ENCODE measurements around the gene C6orf15. TPM values are rescaled to one million over a fixed set of nuclear protein-coding genes. Genes with fewer than 3 reads are reported as not detected.

C6orf15 gene
- total RNA-seq, 1 experiment from 2014 or later = not detected

- ChIA-PET CTCF (interaction anchor here (0.8 to 3.3 kb wide), 9 partner anchors 10 to 246 kb away, joined by 3 to 44 read pairs (median 13); partner anchors contain the start of gene VARS2), POLR2A (no interaction called here), RAD21 (ENCODE audit: low non-redundant PET in 1 of 2, low total read pairs in 2 of 2, uncharacterized antibody in 2 of 2, unreplicated experiment in 2 of 2) (no interaction called here)
- Histone ChIP-seq H3K4me1 (ENCODE audit: control insufficient read depth in 1 of 2, insufficient read depth in 2 of 2, low read length in 2 of 2) (peaks cover 4 to 14% of the 10 kb centered on the region in 2 experiments; a peak in 3 of 4 replicates), H3K4me3 (replicated peaks in 1 of 2; ENCODE audit: low read depth in 1 of 2, low read length in 2 of 2) (no peak overlapping the region), H3K79me2 (ENCODE audit: insufficient read depth, low read length) (no peaks in the 10 kb centered on the region), H3K4me2 (ENCODE audit: low read length) (0 out of 2 replicates have a peak overlapping the region, but pooled peaks have one; percentile 17), H3K9me3 (ENCODE audit: control insufficient read depth in 1 of 2, insufficient read depth in 1 of 2, low read depth in 1 of 2, low read length in 2 of 2) (no peaks in the 10 kb centered on the region), H2AFZ (ENCODE audit: low read depth, low read length, poor library complexity, severe bottlenecking) (peak overlapping the region; percentile 89), H3K27me3 (ENCODE audit: insufficient read depth, low read length) (no peaks in the 10 kb centered on the region), H3K9ac (ENCODE audit: low read length) (no peak overlapping the region), H4K20me1 (ENCODE audit: insufficient read depth) (no peaks in the 10 kb centered on the region), H3K9me2 (ENCODE audit: insufficient read depth) (no peaks in the 10 kb centered on the region), H3K27ac (ENCODE audit: low read depth, low read length) (no peak overlapping the region), H3K36me3 (ENCODE audit: control insufficient read depth in 1 of 2, insufficient read depth in 2 of 2, low read length in 2 of 2) (no peaks in the 10 kb centered on the region)
- peak; percentile 94 for ATAC-seq
- peak; percentile 81 for DNase-seq (ENCODE audit: low read depth, low spot score)
- no TSS peak for BruUV-seq (replicated peaks)
- intact Hi-C loops (cut with micrococcal nuclease) = no loop called here
- TF ChIP-seq SRF (IDR thresholded peaks at IDR 0.05; ENCODE audit: low read depth) (no peak), EZH2 (IDR thresholded peaks at IDR 0.05) (no peak), YY1 (IDR thresholded peaks at IDR 0.05; ENCODE audit: extremely low read depth, insufficient replicate concordance, low read depth, low read length) (peak; percentile 46), CTCF (IDR thresholded peaks at IDR 0.05 in 2 of 3, conservative IDR thresholded peaks at IDR 0.05 in 1 of 3; ENCODE audit: borderline replicate concordance in 1 of 3, insufficient read depth in 1 of 3, low read depth in 2 of 3, low read length in 2 of 3) (peak; percentile 88 to 92 (median 91)), SP1 (IDR thresholded peaks at IDR 0.05; ENCODE audit: low read depth) (no peak), CBX3 (IDR thresholded peaks at IDR 0.05; ENCODE audit: low read depth) (0 out of 2 replicates have a peak, but pooled peaks have one; percentile 44), POLR2AphosphoS5 (IDR thresholded peaks at IDR 0.05; ENCODE audit: low read depth, low read length) (no peak), RAD21 (IDR thresholded peaks at IDR 0.05; ENCODE audit: low read depth) (peak; percentile 82), FOSL1 (IDR thresholded peaks at IDR 0.05; ENCODE audit: low read depth) (no peak), ATF3 (IDR thresholded peaks at IDR 0.05) (no peak), REST (IDR thresholded peaks at IDR 0.05; ENCODE audit: low read depth) (no peak), TCF7L2 (IDR thresholded peaks at IDR 0.05; ENCODE audit: borderline replicate concordance, extremely low read depth, insufficient read depth, insufficient read length) (no peak), MAX (IDR thresholded peaks at IDR 0.05) (no peak), ZBTB33 (IDR thresholded peaks at IDR 0.05; ENCODE audit: extremely low read depth, insufficient replicate concordance, low read length) (no peak), ELF1 (IDR thresholded peaks at IDR 0.05; ENCODE audit: borderline replicate concordance, low read depth) (no peak), ZFX (IDR thresholded peaks at IDR 0.05) (no peak), JUND (IDR thresholded peaks at IDR 0.05) (no peak), POLR2A (IDR thresholded peaks at IDR 0.05; ENCODE audit: borderline replicate concordance, extremely low read depth, insufficient read depth, insufficient read length) (no peak), EZH2phosphoT487 (IDR thresholded peaks at IDR 0.05; ENCODE audit: borderline replicate concordance) (no peak), CEBPB (IDR thresholded peaks at IDR 0.05; ENCODE audit: low read depth) (no peak)
Measured at GRCh38 chr6:31068669-31069340, 43.6 kb downstream of the C6orf15 start.
